PC-3 (cell line): Measurements from ENCODE around the gene PNMA8B.

ENCODE experiments used
- CTCF ChIP-seq: fragments of 300-600 bp; sonication (generic); conservative IDR thresholded peaks from 2 replicates; pipeline ENCODE4 v1.5.1; 2017; ENCODE audit warnings: antibody characterized with exemption, low read depth, mild to moderate bottlenecking, low read length
- EZH2 ChIP-seq: fragments of 300-600 bp; sonication (generic); IDR thresholded peaks from one replicate; pipeline ENCODE4 v1.6.1; 2017; ENCODE audit warnings: antibody characterized with exemption, mild to moderate bottlenecking, low read length; ENCODE audit not compliant: unreplicated experiment

DNA sequence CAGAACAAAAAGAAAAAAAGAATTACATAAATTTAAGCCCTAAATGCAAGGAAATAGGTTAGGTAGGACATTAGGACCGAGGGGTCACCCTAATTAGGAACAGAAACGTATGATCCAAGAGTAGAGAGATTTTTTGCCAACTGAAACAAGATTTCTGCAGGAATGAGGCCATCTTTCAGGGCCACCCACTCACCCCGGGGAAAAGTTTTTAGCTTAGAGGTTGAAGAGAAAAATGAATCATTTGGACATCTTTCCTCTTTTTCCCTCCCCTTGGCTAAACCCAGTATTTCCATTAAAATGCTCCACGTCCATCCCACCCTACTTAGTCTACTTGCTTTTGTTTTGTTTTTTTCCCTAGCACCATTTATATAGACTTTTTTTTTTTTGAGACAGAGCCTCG lies 13.7 kb downstream of the PNMA8B start:
- TF ChIP-seq CTCF (no peak), EZH2 (no peak)
